Measurements from ENCODE around the gene ZNF516. TPM values are rescaled to one million over a fixed set of nuclear protein-coding genes. Genes with fewer than 3 reads are reported as not detected.

Gene ZNF516
- total RNA-seq, 1 experiment from 2014 or later, result 25.5 TPM

GRCh38 chr18:76479351-76480238, 15.4 kb downstream of the ZNF516 start:
- POLR2A ChIA-PET, result no interaction called here

GRCh38 chr18:76476665-76477561, 18.1 kb downstream of the ZNF516 start:
- Mint-ChIP-seq H3K36me3 (ENCODE audit: insufficient read depth, unreplicated experiment) (peaks cover 6% of the 10 kb centered on the region), H3K4me3 (ENCODE audit: unreplicated experiment) (peak overlapping the region; percentile 57), H3K27ac (ENCODE audit: unreplicated experiment) (peak overlapping the region; percentile 27), H3K9me3 (ENCODE audit: unreplicated experiment) (no peaks in the 10 kb centered on the region), H3K4me1 (ENCODE audit: low read depth, unreplicated experiment) (peaks cover 6% of the 10 kb centered on the region), H3K27me3 (ENCODE audit: insufficient read depth, unreplicated experiment) (no peaks in the 10 kb centered on the region)
- Histone ChIP-seq H3K4me1 (peaks cover 4% of the 10 kb centered on the region; the same call in 1 of the 2 replicates), H3K36me3 (ENCODE audit: control insufficient read depth, insufficient read depth, low read length) (no peaks in the 10 kb centered on the region), H3K9me3 (no peaks in the 10 kb centered on the region), H3K4me3 (ENCODE audit: low read depth, low read length) (peak overlapping the region; percentile 2), H3K27me3 (replicated peaks; ENCODE audit: control insufficient read depth, insufficient read depth, low read length) (no peaks in the 10 kb centered on the region)
- ChIA-PET CTCF (no interaction called here), POLR2A (no interaction called here)
- TF ChIP-seq CTCF (IDR thresholded peaks at IDR 0.05; ENCODE audit: insufficient read depth in 1 of 2, low read depth in 1 of 2, low read length in 1 of 2, severe bottlenecking in 1 of 2, unreplicated experiment in 1 of 2), result no peak
- TSS peak; percentile 19 for BruUV-seq (replicated peaks)
- intact Hi-C loops (cut with micrococcal nuclease; ENCODE audit: unreplicated experiment), result no loop called here
- DNase-seq, result peak in 1 of 2 experiments; percentile 23

More at GRCh38 chr18:76479351-76480238, 15.4 kb downstream of the ZNF516 start:
- H3K36me3 ChIP-seq (ENCODE audit: control insufficient read depth, insufficient read depth, low read length), result no peaks in the 10 kb centered on the region
- H3K9me3 ChIP-seq, result no peaks in the 10 kb centered on the region
- Mint-ChIP-seq H3K27me3 (ENCODE audit: insufficient read depth, unreplicated experiment) (no peaks in the 10 kb centered on the region), H3K9me3 (ENCODE audit: unreplicated experiment) (no peaks in the 10 kb centered on the region), H3K27ac (ENCODE audit: unreplicated experiment) (no peak overlapping the region), H3K4me3 (ENCODE audit: unreplicated experiment) (no peak overlapping the region), H3K4me1 (ENCODE audit: low read depth, unreplicated experiment) (peaks cover 12% of the 10 kb centered on the region), H3K36me3 (ENCODE audit: insufficient read depth, unreplicated experiment) (peaks cover 6% of the 10 kb centered on the region)
- intact Hi-C loops (cut with micrococcal nuclease; ENCODE audit: unreplicated experiment), result no loop called here
- no TSS peak for BruUV-seq (replicated peaks)
- H3K27me3 ChIP-seq (replicated peaks; ENCODE audit: control insufficient read depth, insufficient read depth, low read length), result no peaks in the 10 kb centered on the region
- H3K4me3 ChIP-seq (ENCODE audit: low read depth, low read length), result no peak overlapping the region
- CTCF ChIA-PET, result interaction anchor here (0.6 kb wide), 1 partner anchor 53 kb away, joined by 3 read pairs; no protein-coding TSS in a partner anchor
- H3K4me1 ChIP-seq, result peaks cover 4% of the 10 kb centered on the region; the same call in 1 of the 2 replicates
- no peak for DNase-seq
- TF ChIP-seq CTCF (IDR thresholded peaks at IDR 0.05; ENCODE audit: insufficient read depth in 1 of 2, low read depth in 1 of 2, low read length in 1 of 2, severe bottlenecking in 1 of 2, unreplicated experiment in 1 of 2), result no peak

All from Caco-2 (cell line).